Stomach (tissue), 19 donors: ENCODE data around the gene PTPRCAP. TPM values are rescaled to one million over a fixed set of nuclear protein-coding genes. Genes with fewer than 3 reads are reported as not detected.
"Not testable (repeated sequence)": the region's sequence is repeated elsewhere in the genome, so short reads cannot be mapped to it uniquely, and the experiment has no call there.

Experiments
- DNase-seq, 2 donors: peaks; one replicate each; pipeline versions ENCODE4 v3.0.0 to v3.0.0-alpha.2; 2013 to 2019
- H3K27ac ChIP-seq, 5 donors: fragments of 200-600 bp in 4 of 5; sonication (generic) in 4 of 5; one replicate each; pipeline ENCODE4 v1.5.1; 2013 to 2019; ENCODE audit warnings: mild to moderate bottlenecking in 1 of 5, moderate library complexity in 1 of 5
- H3K27me3 ChIP-seq, 3 donors: fragments of 200-600 bp; sonication (generic); one replicate each; pipeline ENCODE4 v1.5.1; 2017 to 2019; ENCODE audit warnings: mixed run types in 1 of 3
- H3K36me3 ChIP-seq, 4 donors: fragments of 200-600 bp; sonication (generic); 1 replicate in 3 of 4; 2 replicates in 1 of 4; pipeline ENCODE4 v1.5.1; 2016 to 2019
- H3K4me1 ChIP-seq, 4 donors: fragments of 200-600 bp; sonication (generic); one replicate each; pipeline ENCODE4 v1.5.1; 2016 to 2019
- H3K4me3 ChIP-seq, 4 donors: fragments of 200-600 bp; sonication (generic) in 3 of 4; one replicate each; pipeline ENCODE4 v1.5.1; 2016 to 2019; ENCODE audit warnings: mild to moderate bottlenecking in 1 of 4
- H3K9me3 ChIP-seq, 4 donors: fragments of 200-600 bp; sonication (generic); one replicate each; pipeline ENCODE4 v1.5.1; 2016 to 2019
- CTCF ChIP-seq, 7 experiments: fragments of 450-650 bp in 4 of 7; fragments of 200-600 bp in 3 of 7; sonication (generic) in 3 of 7; IDR thresholded peaks; one replicate each; pipeline ENCODE4 v1.5.1; 2016 to 2019; ENCODE audit warnings: antibody characterized with exemption in 7 of 7, control low read depth in 2 of 7, mild to moderate bottlenecking in 1 of 7
- EP300 ChIP-seq: sonication (generic); formaldehyde crosslinking; IDR thresholded peaks from one replicate; pipeline ENCODE4 v1.6.1; 2017; ENCODE audit warnings: antibody characterized with exemption
- POLR2A ChIP-seq, 4 donors: fragments of 450-650 bp; IDR thresholded peaks; one replicate each; pipeline ENCODE4 v1.6.1; 2016; ENCODE audit warnings: antibody characterized with exemption in 4 of 4, control low read depth in 2 of 4, mild to moderate bottlenecking in 1 of 4, moderate library complexity in 1 of 4
- POLR2AphosphoS5 ChIP-seq, 3 donors: sonication (generic); formaldehyde crosslinking; IDR thresholded peaks; one replicate each; pipeline ENCODE4 v1.6.1; 2016; ENCODE audit warnings: antibody characterized with exemption in 3 of 3
- WGBS, 5 donors: extraction: QIAGEN DNeasy Blood & Tissue Kit in 3 of 5; methylation state at CpG; one replicate each; pipeline versions ENCODE4 v1.1.5 to v1.1.7; 2013 to 2018; 5-methylcytosine and 5-hydroxymethylcytosine counted together
- intact Hi-C: fragments of 100-400 bp; cut with DNase I; formaldehyde crosslinking; loops from one replicate; pipeline ENCODE4 v1.15.1; 2023; ENCODE audit warnings: low total_unique reads
- long read RNA-seq, 10 donors: transcript quantifications; one replicate each; lab custom pipeline, GENCODE V29; 2026
- polyA plus RNA-seq, 3 donors: library from polyadenylated mRNA; stranded (reverse); fragments of 200-250 nt; gene quantifications; one replicate each; pipeline ENCODE4 v1.2.3, GENCODE V29; 2013
- total RNA-seq, 5 donors: library from RNA; depleted of rRNA; stranded (reverse); fragments of >200 nt; gene quantifications; one replicate each; pipeline versions ENCODE4 v1.1.0 to v1.2.3, GENCODE V29; 2014 to 2016
- donor health status: healthy with polysubstance abuse.
- donor health status: Bipolar disorder and iron deficiency.
- donor health status: healthy.

The PTPRCAP gene
- 10 to 100 TPM in 1 of 5 donors, 1 to 10 TPM in 2, not detected in 2; 1.7 to 15.2 (median 3.5) TPM for total RNA-seq
- polyA plus RNA-seq = 10 to 100 TPM in 2 of 3 donors, 1 to 10 TPM in 1; 4.5 to 25.3 (median 20.2) TPM
- long read RNA-seq, donor 1, partial matches to known transcripts = 0 of 1 reads
- long read RNA-seq, donor 1, other reads (novel, unspliced or antisense) = 0 of 1 reads
- long read RNA-seq, donor 2, partial matches to known transcripts = 0 of 3 reads
- long read RNA-seq, donor 2, other reads (novel, unspliced or antisense) = 0 of 3 reads
- long read RNA-seq, donor 3, partial matches to known transcripts = 0 of 1 reads
- long read RNA-seq, donor 3, other reads (novel, unspliced or antisense) = 0 of 1 reads
- long read RNA-seq, donor 4 = 0 reads
- long read RNA-seq, donor 5, partial matches to known transcripts = 0 of 1 reads
- long read RNA-seq, donor 5, other reads (novel, unspliced or antisense) = 0 of 1 reads
- long read RNA-seq, donor 6, transcript PTPRCAP-201 (2 exons, 1,292 nt) = major isoform, 5 of 5 reads
- long read RNA-seq, donor 6, partial matches to known transcripts = 0 of 5 reads
- long read RNA-seq, donor 6, other reads (novel, unspliced or antisense) = 0 of 5 reads
- long read RNA-seq, donor 7, transcript PTPRCAP-201 (2 exons, 1,292 nt) = major isoform, 5 of 5 reads
- long read RNA-seq, donor 7, partial matches to known transcripts = 0 of 5 reads
- long read RNA-seq, donor 7, other reads (novel, unspliced or antisense) = 0 of 5 reads
- long read RNA-seq, donor 8, partial matches to known transcripts = 0 of 2 reads
- long read RNA-seq, donor 8, other reads (novel, unspliced or antisense) = 0 of 2 reads
- long read RNA-seq, donor 9, partial matches to known transcripts = 0 of 1 reads
- long read RNA-seq, donor 9, other reads (novel, unspliced or antisense) = 0 of 1 reads
- long read RNA-seq, donor 10 = 0 reads

DNA sequence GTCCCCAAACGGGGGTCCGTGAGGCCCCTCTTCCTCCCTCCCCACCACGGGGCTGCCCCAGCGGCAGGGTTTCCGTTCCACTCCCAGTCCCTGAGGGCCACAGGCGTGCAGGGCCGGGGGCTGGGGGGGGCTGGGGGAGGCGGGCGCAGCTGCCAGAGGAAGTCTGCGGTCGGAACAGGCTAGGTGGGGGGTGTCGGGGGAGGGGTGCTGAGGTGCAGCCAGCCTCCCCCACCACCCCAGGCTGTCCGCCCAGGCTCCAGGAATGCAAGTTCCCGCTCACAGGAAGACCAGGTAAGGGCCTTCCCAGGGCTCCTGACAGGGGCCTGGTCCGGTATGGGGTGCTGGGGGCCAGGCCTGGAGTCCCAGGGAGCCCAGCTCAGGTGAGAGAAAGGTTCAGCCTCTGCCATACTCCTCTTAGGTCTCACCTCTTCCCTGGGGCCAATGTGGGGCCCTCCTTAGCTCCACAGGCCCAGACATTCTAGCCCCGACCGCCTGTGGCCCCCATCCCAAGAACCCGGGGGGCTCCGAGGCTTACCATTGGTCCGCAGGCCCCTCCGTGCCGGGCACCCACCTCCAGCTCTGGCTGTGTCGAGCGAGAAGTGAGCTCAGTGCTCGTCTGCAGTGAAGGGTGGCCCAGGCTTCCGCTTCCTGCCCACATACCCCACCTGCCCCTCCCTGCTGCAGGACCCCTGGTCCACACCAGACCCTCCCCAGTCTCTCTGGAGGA lies at the start of gene PTPRCAP:
TSS of gene PTPRCAP (minus strand) at position 601 of the 727 bp plus-strand sequence. CDS start at position 538, 63 bp downstream.
- intact Hi-C loops = loop anchor here (10.0 kb wide), 1 partner anchor 68 kb away; the partner anchor contains the start of genes CDK2AP2 and PITPNM1
- peaks cover 37 to 100% (median 97%) of the 10 kb centered on the region in 4 donors for H3K36me3 ChIP-seq
- DNase-seq = peak; percentile 41 to 60

GRCh38 chr11:67486481-67487195 lies 49.2 kb upstream of the PTPRCAP start:
- WGBS, 5 donors = 78 to 88% (median 87%) methylated on average over 19 to 20 of the region's 20 CpGs
- H3K36me3 ChIP-seq = peaks cover 28 to 52% (median 47%) of the 10 kb centered on the region in 4 donors
- no peak overlapping the region for H3K4me3 ChIP-seq
- TF ChIP-seq POLR2AphosphoS5 (IDR thresholded peaks at IDR 0.05) = no peak
- TF ChIP-seq POLR2A (IDR thresholded peaks at IDR 0.05) = no peak
- intact Hi-C loops = no loop called here
- DNase-seq = no peak
- no peaks in the 10 kb centered on the region for H3K27me3 ChIP-seq
- peak overlapping the region in 1 of 5 donors; percentile 87 for H3K27ac ChIP-seq
- peaks cover 17 to 45% (median 41%) of the 10 kb centered on the region in 4 donors for H3K4me1 ChIP-seq
- no peaks in the 10 kb centered on the region for H3K9me3 ChIP-seq

More for the DNA sequence above, at the start of gene PTPRCAP:
- WGBS, 5 donors = 64 to 74% (median 71%) methylated on average over 5 to 26 of the region's 26 CpGs
- TF ChIP-seq EP300 = no peak
- no peak for TF ChIP-seq CTCF (IDR thresholded peaks at IDR 0.05)
- TF ChIP-seq POLR2AphosphoS5 (IDR thresholded peaks at IDR 0.05) = peak in 1 of 3 donors; percentile 3
- Histone ChIP-seq H3K4me1 (peaks cover 26 to 74% (median 59%) of the 10 kb centered on the region in 4 donors), H3K27me3 (no peaks in the 10 kb centered on the region), H3K4me3 (peak within 1 kb of the TSS; percentile 23 to 45 (median 34)), H3K9me3 (no peaks in the 10 kb centered on the region), H3K27ac (peak within 1 kb of the TSS; percentile 32 to 96 (median 73))

DNA sequence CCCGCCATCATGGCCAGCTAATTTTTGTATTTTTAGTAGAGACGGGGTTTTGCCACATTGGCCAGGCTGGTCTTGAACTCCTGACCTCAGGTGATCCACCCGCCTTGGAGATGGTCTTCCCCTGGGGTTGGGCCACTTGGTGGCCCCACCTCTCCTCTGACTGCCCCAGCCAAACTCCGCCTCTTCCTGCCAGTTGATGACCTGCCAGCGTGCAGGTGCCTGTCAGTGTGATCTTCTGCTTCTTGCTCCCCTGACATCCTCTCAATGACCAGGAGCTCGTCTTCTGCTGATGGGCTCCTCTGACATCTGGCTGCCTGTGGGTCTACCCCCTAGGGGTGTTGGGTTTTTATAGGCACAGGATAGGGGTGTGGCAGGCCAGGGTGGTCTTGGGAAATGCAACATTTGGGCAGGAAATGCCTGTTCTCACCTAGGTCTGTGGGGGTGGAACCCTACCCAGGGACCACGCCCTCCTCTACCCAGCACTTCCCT lies 48.4 kb upstream of the PTPRCAP start:
- H3K36me3 ChIP-seq = peaks cover 21 to 45% (median 40%) of the 10 kb centered on the region in 4 donors
- H3K9me3 ChIP-seq, intact Hi-C loops, H3K4me3 ChIP-seq, H3K27me3 ChIP-seq: not testable (repeated sequence)
- peak overlapping the region in 1 of 5 donors; percentile 87 for H3K27ac ChIP-seq
- peaks cover 17 to 45% (median 41%) of the 10 kb centered on the region in 4 donors for H3K4me1 ChIP-seq
- peak in 1 of 2 donors; percentile 46 for DNase-seq
- peak in 1 of 3 donors; percentile 13 for TF ChIP-seq POLR2AphosphoS5 (IDR thresholded peaks at IDR 0.05)
- 73 to 91% (median 83%) methylated on average over 7 of the region's 7 CpGs for WGBS, 5 donors

- peaks cover 10 to 35% (median 30%) of the 10 kb centered on the region in 4 donors for H3K36me3 ChIP-seq
- WGBS, 5 donors = 70 to 80% (median 73%) methylated on average over 10 to 11 of the region's 11 CpGs
- peak in 1 of 2 donors; percentile 42 for DNase-seq
- no peaks in the 10 kb centered on the region for H3K9me3 ChIP-seq
- H3K4me1 ChIP-seq = peaks cover 17 to 45% (median 41%) of the 10 kb centered on the region in 4 donors
- peak overlapping the region in 2 of 4 donors; percentile 9 to 57 for H3K4me3 ChIP-seq
- H3K27me3 ChIP-seq = no peaks in the 10 kb centered on the region
- no peak for TF ChIP-seq CTCF (IDR thresholded peaks at IDR 0.05)
- TF ChIP-seq POLR2AphosphoS5 (IDR thresholded peaks at IDR 0.05) = no peak
- no peak for TF ChIP-seq POLR2A (IDR thresholded peaks at IDR 0.05)
- TF ChIP-seq EP300 = no peak
- peak overlapping the region in 4 of 5 donors; percentile 33 to 88 (median 62) for H3K27ac ChIP-seq
- intact Hi-C loops = no loop called here
Measured at GRCh38 chr11:67484847-67485311, 47.4 kb upstream of the PTPRCAP start.
